Ishikawa (cell line): ENCODE data around the gene IL4.

Experiments used
- CEBPB ChIP-seq: IDR thresholded peaks from 2 replicates; pipeline ENCODE4 v1.6.1; 2012
- CREB1 ChIP-seq: IDR thresholded peaks from 2 replicates; pipeline ENCODE4 v1.6.1; 2012; ENCODE audit warnings: low read depth
- EGR1 ChIP-seq: IDR thresholded peaks from 2 replicates; pipeline ENCODE4 v1.6.1; 2012
- EP300 ChIP-seq: IDR thresholded peaks from 2 replicates; pipeline ENCODE4 v1.6.1; 2012; ENCODE audit warnings: borderline replicate concordance
- FOXM1 ChIP-seq: IDR thresholded peaks from 2 replicates; pipeline ENCODE4 v1.6.1; 2012; ENCODE audit warnings: low read depth, borderline replicate concordance
- MAX ChIP-seq: IDR thresholded peaks from 2 replicates; pipeline ENCODE4 v1.6.1; 2012
- NFIC ChIP-seq: IDR thresholded peaks from 2 replicates; pipeline ENCODE4 v1.6.1; 2012
- RAD21 ChIP-seq: IDR thresholded peaks from 2 replicates; pipeline ENCODE4 v1.6.1; 2012; ENCODE audit warnings: low read depth
- REST ChIP-seq: IDR thresholded peaks from 2 replicates; pipeline ENCODE4 v1.6.1; 2012; ENCODE audit warnings: low read depth, mild to moderate bottlenecking
- TAF1 ChIP-seq: IDR thresholded peaks from 2 replicates; pipeline ENCODE4 v1.6.1; 2012; ENCODE audit warnings: low read depth, mild to moderate bottlenecking
- TCF12 ChIP-seq: IDR thresholded peaks from 2 replicates; pipeline ENCODE4 v1.6.1; 2012; ENCODE audit warnings: low read depth
- TEAD4 ChIP-seq: IDR thresholded peaks from 2 replicates; pipeline ENCODE4 v1.6.1; 2012
- USF1 ChIP-seq: IDR thresholded peaks from 2 replicates; pipeline ENCODE4 v1.6.1; 2012
- YY1 ChIP-seq: IDR thresholded peaks from 2 replicates; pipeline ENCODE4 v1.6.1; 2012; ENCODE audit warnings: low read depth
- ZBTB7A ChIP-seq: IDR thresholded peaks from 2 replicates; pipeline ENCODE4 v1.6.1; 2012; ENCODE audit warnings: low read depth

IL4 gene

GRCh38 chr5:132639706-132640130 lies 34.1 kb upstream of the IL4 start:
- no peak for TF ChIP-seq YY1
- TF ChIP-seq FOXM1 = no peak
- TF ChIP-seq NFIC = no peak
- no peak for TF ChIP-seq REST
- no peak for TF ChIP-seq EP300
- no peak for TF ChIP-seq ZBTB7A
- TF ChIP-seq MAX = no peak
- TF ChIP-seq TEAD4 = no peak
- no peak for TF ChIP-seq TAF1
- TF ChIP-seq EGR1 = no peak
- no peak for TF ChIP-seq TCF12
- no peak for TF ChIP-seq CREB1
- TF ChIP-seq CEBPB = no peak
- no peak for TF ChIP-seq RAD21
- no peak for TF ChIP-seq USF1

GRCh38 chr5:132640613-132641012 lies 33.2 kb upstream of the IL4 start:
- no peak for TF ChIP-seq RAD21
- no peak for TF ChIP-seq TCF12
- TF ChIP-seq USF1 = no peak
- TF ChIP-seq CREB1 = no peak
- no peak for TF ChIP-seq CEBPB
- no peak for TF ChIP-seq EP300
- no peak for TF ChIP-seq ZBTB7A
- TF ChIP-seq TEAD4 = no peak
- TF ChIP-seq FOXM1 = no peak
- TF ChIP-seq TAF1 = no peak

GRCh38 chr5:132641241-132641723 lies 32.5 kb upstream of the IL4 start:
- TF ChIP-seq YY1 (no peak), TEAD4 (no peak), CREB1 (no peak), NFIC (no peak), ZBTB7A (no peak), TAF1 (no peak), RAD21 (no peak), MAX (no peak), FOXM1 (no peak), EGR1 (no peak), EP300 (no peak), USF1 (no peak)

GRCh38 chr5:132641841-132642240 lies 31.9 kb upstream of the IL4 start:
- TF ChIP-seq TCF12 = no peak
- TF ChIP-seq FOXM1 = no peak
- TF ChIP-seq TEAD4 = no peak
- no peak for TF ChIP-seq RAD21
- no peak for TF ChIP-seq MAX
- TF ChIP-seq ZBTB7A = no peak
- no peak for TF ChIP-seq YY1
- TF ChIP-seq TAF1 = no peak
- no peak for TF ChIP-seq NFIC
- TF ChIP-seq REST = no peak
- no peak for TF ChIP-seq CREB1
- no peak for TF ChIP-seq EGR1
- TF ChIP-seq CEBPB = no peak
- no peak for TF ChIP-seq EP300

GRCh38 chr5:132644177-132644576 lies 29.6 kb upstream of the IL4 start:
- no peak for TF ChIP-seq TAF1
- TF ChIP-seq TEAD4 = no peak
- TF ChIP-seq USF1 = no peak
- TF ChIP-seq YY1 = no peak
- no peak for TF ChIP-seq CEBPB
- TF ChIP-seq REST = no peak
- TF ChIP-seq EP300 = no peak
- TF ChIP-seq NFIC = no peak
- TF ChIP-seq MAX = no peak
- no peak for TF ChIP-seq RAD21
- no peak for TF ChIP-seq EGR1
